Mesothelial cell of epicardium (in vitro differentiated cells): ENCODE data around the gene CHIT1. TPM values are rescaled to one million over a fixed set of nuclear protein-coding genes. Genes with fewer than 3 reads are reported as not detected.

Experiments used
- DNase-seq, 2 experiments: peaks; one replicate each; pipeline ENCODE4 v3.0.0; 2021; ENCODE audit warnings: low spot score in 2 of 2; ENCODE audit not compliant: unreplicated experiment in 2 of 2
- H3K27ac Mint-ChIP-seq: 2 replicates; pipeline ENCODE4 v1.8.0; 2021; ENCODE audit warnings: mixed read lengths
- H3K27me3 Mint-ChIP-seq: 2 replicates; pipeline ENCODE4 v1.8.0; 2021; ENCODE audit warnings: low read depth, mixed read lengths
- H3K36me3 Mint-ChIP-seq: 2 replicates; pipeline ENCODE4 v1.8.0; 2021; ENCODE audit warnings: mixed read lengths
- H3K4me1 Mint-ChIP-seq: 2 replicates; pipeline ENCODE4 v1.8.0; 2021; ENCODE audit warnings: mixed read lengths
- H3K4me3 Mint-ChIP-seq: 2 replicates; pipeline ENCODE4 v1.8.0; 2021; ENCODE audit warnings: mild to moderate bottlenecking, moderate library complexity, mixed read lengths
- H3K9me3 Mint-ChIP-seq: 2 replicates; pipeline ENCODE4 v1.8.0; 2021; ENCODE audit warnings: mixed read lengths
- CTCF ChIP-seq: fragments of 200-600 bp; sonication (generic); IDR thresholded peaks from one replicate; pipeline ENCODE4 v1.5.0; 2021; ENCODE audit warnings: antibody characterized with exemption; ENCODE audit not compliant: unreplicated experiment
- total RNA-seq: library from RNA; stranded (reverse); gene quantifications from 3 replicates; pipeline ENCODE4 v1.2.1, GENCODE V29; 2021

The CHIT1 gene
- total RNA-seq, 1 donor from 2014 or later, result 0.13 TPM

- DNase-seq, result no peak
- Mint-ChIP-seq H3K27me3 (no peaks in the 10 kb centered on the region), H3K4me3 (no peak overlapping the region), H3K9me3 (no peaks in the 10 kb centered on the region), H3K4me1 (peaks cover 25% of the 10 kb centered on the region), H3K36me3 (no peaks in the 10 kb centered on the region), H3K27ac (peak overlapping the region; percentile 77)
- no peak for TF ChIP-seq CTCF
These were observed 41.7 kb downstream of the CHIT1 start for GRCh38 chr1:203187689-203188264.

GRCh38 chr1:203187304-203187685 lies 42.2 kb downstream of the CHIT1 start:
- Mint-ChIP-seq H3K4me3 (no peak overlapping the region), H3K9me3 (no peaks in the 10 kb centered on the region), H3K27me3 (no peaks in the 10 kb centered on the region), H3K27ac (peak overlapping the region; percentile 77), H3K36me3 (no peaks in the 10 kb centered on the region), H3K4me1 (peaks cover 25% of the 10 kb centered on the region)
- no peak for DNase-seq
- no peak for TF ChIP-seq CTCF

- no peak for TF ChIP-seq CTCF
- H3K4me1 Mint-ChIP-seq, result peaks cover 25% of the 10 kb centered on the region
- H3K4me3 Mint-ChIP-seq, result no peak within 1 kb of the TSS
- peak within 1 kb of the TSS; percentile 77 for H3K27ac Mint-ChIP-seq
- H3K27me3 Mint-ChIP-seq, result no peaks in the 10 kb centered on the region
- H3K36me3 Mint-ChIP-seq, result no peaks in the 10 kb centered on the region
- no peak for DNase-seq
- no peaks in the 10 kb centered on the region for H3K9me3 Mint-ChIP-seq
These were observed 42.8 kb downstream of the CHIT1 start, which contains the start of gene CHI3L1 for GRCh38 chr1:203186446-203187303. TSS of gene CHI3L1 (minus strand) at chr1:203186704. CDS start at chr1:203186623, 81 bp downstream.

- no peak for DNase-seq
- Mint-ChIP-seq H3K27me3 (no peaks in the 10 kb centered on the region), H3K4me1 (peaks cover 25% of the 10 kb centered on the region), H3K4me3 (no peak overlapping the region), H3K27ac (no peak overlapping the region), H3K9me3 (no peaks in the 10 kb centered on the region), H3K36me3 (no peaks in the 10 kb centered on the region)
- no peak for TF ChIP-seq CTCF
These were observed 43.4 kb downstream of the CHIT1 start for GRCh38 chr1:203186091-203186445.

GRCh38 chr1:203185585-203185984 lies 43.9 kb downstream of the CHIT1 start:
- Mint-ChIP-seq H3K36me3 (no peaks in the 10 kb centered on the region), H3K27ac (no peak overlapping the region)

More at GRCh38 chr1:203185585-203185984, 43.9 kb downstream of the CHIT1 start:
- no peaks in the 10 kb centered on the region for H3K27me3 Mint-ChIP-seq
- no peak for TF ChIP-seq CTCF
- DNase-seq, result no peak
- peaks cover 25% of the 10 kb centered on the region for H3K4me1 Mint-ChIP-seq
- H3K9me3 Mint-ChIP-seq, result no peaks in the 10 kb centered on the region
- H3K4me3 Mint-ChIP-seq, result no peak overlapping the region
